Measurements from ENCODE around the gene CDK5RAP2.

- TF ChIP-seq SIN3A (IDR thresholded peaks at IDR 0.05; ENCODE audit: borderline replicate concordance, insufficient read depth, low read length): no peak
- no peak for TF ChIP-seq TAF1 (IDR thresholded peaks at IDR 0.05; ENCODE audit: borderline replicate concordance, insufficient read depth, low read length)
- TF ChIP-seq POLR2AphosphoS5 (IDR thresholded peaks at IDR 0.05; ENCODE audit: low read depth, low read length): no peak
Measured at GRCh38 chr9:120480707-120481106, 99.3 kb downstream of the CDK5RAP2 start.

Data from PFSK-1 (cell line).